A549 (cell line): Measurements from ENCODE around the gene HP. TPM values are rescaled to one million over a fixed set of nuclear protein-coding genes. Genes with fewer than 3 reads are reported as not detected.

Experiments used
- ATAC-seq, 2 experiments: fragments of 200-7000 bp in 1 of 2; fragments of >200 bp in 1 of 2; cut with Nextera tagmentation in 1 of 2; cut with Tn5 transposase in 1 of 2; 3 replicates each; pipeline versions ENCODE4 v1.8.0 to v1.9.1; 2018 to 2020; ENCODE audit warnings: mild to moderate bottlenecking in 1 of 2, moderate library complexity in 1 of 2
- CTCF ChIA-PET: fragments of 300-600 bp; sonication (Branson Sonifier 250); formaldehyde crosslinking; extraction: SDS; loops from one replicate; lab custom pipeline; 2021; ENCODE audit warnings: antibody characterized with exemption, inconsistent platforms; lab: Yijun Ruan, JAX
- POLR2A ChIA-PET: fragments of 350-600 bp; formaldehyde crosslinking; extraction: SDS; loops from one replicate; lab custom pipeline; 2021; ENCODE audit warnings: antibody characterized with exemption, inconsistent platforms; lab: Yijun Ruan, JAX
- DNase-seq, 2 experiments: peaks; one replicate each; pipeline versions ENCODE4 v3.0.0 to v3.0.0-alpha.2; 2011 to 2016; ENCODE audit warnings: low read depth in 1 of 2, low spot score in 1 of 2
- FAIRE-seq: peaks from 2 replicates; lab custom pipeline; 2011; peaks lifted over from hg19 to GRCh38; lab: Jason Lieb, UNC
- H3K27ac ChIP-seq, 2 experiments: fragments of >200 bp; sonication (Bioruptor Twin); formaldehyde crosslinking; 3 replicates each; pipeline ENCODE4 v1.5.1; 2016 to 2017
- H3K4me1 ChIP-seq: fragments of >200 bp; sonication (Bioruptor Twin); formaldehyde crosslinking; 3 replicates; pipeline ENCODE4 v1.6.1; 2016
- H3K4me2 ChIP-seq: fragments of >200 bp; sonication (Bioruptor Twin); formaldehyde crosslinking; 3 replicates; pipeline ENCODE4 v1.6.1; 2016
- H3K4me3 ChIP-seq: fragments of >200 bp; sonication (Bioruptor Twin); formaldehyde crosslinking; 3 replicates; pipeline ENCODE4 v1.5.1; 2016
- H3K9me3 ChIP-seq: fragments of >200 bp; sonication (Bioruptor Twin); formaldehyde crosslinking; 3 replicates; pipeline ENCODE4 v1.6.1; 2016
- BHLHE40 ChIP-seq: IDR thresholded peaks from 2 replicates; pipeline ENCODE4 v1.6.1; 2012; ENCODE audit warnings: low read depth, low read length, inconsistent platforms
- CEBPB ChIP-seq, 2 experiments: fragments of >200 bp in 1 of 2; sonication (Bioruptor Twin) in 1 of 2; formaldehyde crosslinking in 1 of 2; IDR thresholded peaks; 2 replicates each; pipeline ENCODE4 v1.6.1; 2012 to 2016
- CHD4 ChIP-seq: fragments of 200-600 bp; sonication (generic); IDR thresholded peaks from 2 replicates; pipeline ENCODE4 v1.6.1; 2016; ENCODE audit warnings: antibody characterized with exemption, mild to moderate bottlenecking, borderline replicate concordance
- EHMT2 ChIP-seq: fragments of 200-600 bp; sonication (generic); IDR thresholded peaks from 2 replicates; pipeline ENCODE4 v1.6.1; 2016; ENCODE audit warnings: antibody characterized with exemption, low read depth, mild to moderate bottlenecking, moderate library complexity
- EP300 ChIP-seq, 2 experiments: fragments of >200 bp; sonication (Bioruptor Twin); formaldehyde crosslinking; IDR thresholded peaks; 2 replicates in 1 of 2; 3 replicates in 1 of 2; pipeline ENCODE4 v1.6.1; 2016 to 2017
- ESRRA ChIP-seq: fragments of 150-350 bp; IDR thresholded peaks from 2 replicates; pipeline ENCODE4 v1.6.1; 2014; ENCODE audit warnings: mild to moderate bottlenecking, low read length, borderline replicate concordance
- FOXS1 ChIP-seq: fragments of 250-450 bp; sonication (Bioruptor Pico); IDR thresholded peaks from 2 replicates; pipeline ENCODE4 v1.5.0; 2020; ENCODE audit warnings: mild to moderate bottlenecking, moderate library complexity
- GATA3 ChIP-seq: IDR thresholded peaks from 2 replicates; pipeline ENCODE4 v1.6.1; 2012; ENCODE audit warnings: borderline replicate concordance
- HDAC2 ChIP-seq: fragments of 200-600 bp; sonication (generic); IDR thresholded peaks from 2 replicates; pipeline ENCODE4 v1.6.1; 2016
- HOXB5 ChIP-seq: fragments of 250-450 bp; sonication (Bioruptor Pico); IDR thresholded peaks from 2 replicates; pipeline ENCODE4 v1.5.0; 2020; ENCODE audit warnings: mild to moderate bottlenecking, moderate library complexity
- JUNB ChIP-seq: fragments of >200 bp; sonication (Bioruptor Twin); formaldehyde crosslinking; IDR thresholded peaks from 2 replicates; pipeline ENCODE4 v1.6.1; 2016
- KDM5A ChIP-seq: fragments of 200-600 bp; sonication (generic); IDR thresholded peaks from 2 replicates; pipeline ENCODE4 v1.6.1; 2016; ENCODE audit warnings: antibody characterized with exemption, mild to moderate bottlenecking
- MAFK ChIP-seq: fragments of 450-650 bp; IDR thresholded peaks from 2 replicates; pipeline ENCODE4 v1.6.1; 2014; ENCODE audit not compliant: partially characterized antibody
- MAZ ChIP-seq: fragments of 150-350 bp; IDR thresholded peaks from 2 replicates; pipeline ENCODE4 v1.6.1; 2014; ENCODE audit warnings: antibody characterized with exemption, low read depth, low read length, borderline replicate concordance
- MYC ChIP-seq: IDR thresholded peaks from 2 replicates; pipeline ENCODE4 v1.6.1; 2012; ENCODE audit warnings: mild to moderate bottlenecking, inconsistent platforms, low read length, improper control_type of control experiment, borderline replicate concordance
- NFE2L2 ChIP-seq: fragments of 150-350 bp; conservative IDR thresholded peaks from 2 replicates; pipeline ENCODE4 v1.6.1; 2014; ENCODE audit warnings: low read length
- NR3C1 ChIP-seq: fragments of >200 bp; sonication (Bioruptor Twin); formaldehyde crosslinking; IDR thresholded peaks from 3 replicates; pipeline ENCODE4 v1.6.1; 2017
- POLR2AphosphoS2 ChIP-seq: conservative IDR thresholded peaks from 2 replicates; pipeline ENCODE4 v1.6.1; 2012; ENCODE audit warnings: low read length, improper control_type of control experiment, inconsistent platforms
- RFX5 ChIP-seq: fragments of 450-650 bp; IDR thresholded peaks from 2 replicates; pipeline ENCODE4 v1.7.1; 2014; ENCODE audit warnings: antibody characterized with exemption, mild to moderate bottlenecking, moderate library complexity
- SREBF2 ChIP-seq: fragments of 450-650 bp; IDR thresholded peaks from 2 replicates; pipeline ENCODE4 v1.6.1; 2014; ENCODE audit warnings: mild to moderate bottlenecking, moderate library complexity
- TFCP2L1 ChIP-seq: fragments of 250-450 bp; sonication (Bioruptor Pico); IDR thresholded peaks from 2 replicates; pipeline ENCODE4 v1.5.0; 2021; ENCODE audit warnings: mild to moderate bottlenecking
- TP53 ChIP-seq: fragments of 250-450 bp; sonication (Bioruptor Pico); IDR thresholded peaks from 2 replicates; pipeline ENCODE4 v1.5.0; 2021; ENCODE audit warnings: mild to moderate bottlenecking, moderate library complexity
- WGBS: methylation state at CpG from one replicate; pipeline ENCODE4 v1.1.6; 2017; ENCODE audit errors: missing lambda C conversion rate; 5-methylcytosine and 5-hydroxymethylcytosine counted together
- polyA plus RNA-seq, 4 experiments: library from polyadenylated mRNA; depleted of rRNA in 3 of 4; stranded (reverse); fragments of >200 nt; fragmentation: RNase III in 1 of 4; extraction: RNeasy Plus Mini Kit Qiagen cat#74134 plus additional on column Dnase treatment in 1 of 4; gene quantifications; 2 replicates in 3 of 4; 3 replicates in 1 of 4; pipeline ENCODE4 v1.2.3, GENCODE V29; 2011 to 2017
- TF ChIP-seq, protein P1 (sequence below): fragments of 250-450 bp; sonication (Bioruptor Pico); IDR thresholded peaks from 2 replicates; pipeline ENCODE4 v1.5.0; 2020; ENCODE audit warnings: low read depth, mild to moderate bottlenecking, moderate library complexity
- TF ChIP-seq, protein P2 (sequence below): IDR thresholded peaks from 2 replicates; pipeline ENCODE4 v1.6.1; 2012; ENCODE audit warnings: low read depth, borderline replicate concordance
- TF ChIP-seq, protein P3 (sequence below): fragments of 450-650 bp; IDR thresholded peaks from 2 replicates; pipeline ENCODE4 v1.6.1; 2014; ENCODE audit warnings: antibody characterized with exemption
- TF ChIP-seq, protein P4 (sequence below): fragments of 150-350 bp; IDR thresholded peaks from 2 replicates; pipeline ENCODE4 v1.6.1; 2014; ENCODE audit warnings: low read depth, mild to moderate bottlenecking, low read length
- TF ChIP-seq, protein P5 (sequence below): fragments of 200-600 bp; sonication (generic); IDR thresholded peaks from 2 replicates; pipeline ENCODE4 v1.6.1; 2016; ENCODE audit warnings: antibody characterized with exemption, mild to moderate bottlenecking, moderate library complexity

HP gene
- polyA plus RNA-seq, 2 of the 4 experiments (the other 2 are of a cell fraction): 0.23 TPM; not detected in 1

DNA sequence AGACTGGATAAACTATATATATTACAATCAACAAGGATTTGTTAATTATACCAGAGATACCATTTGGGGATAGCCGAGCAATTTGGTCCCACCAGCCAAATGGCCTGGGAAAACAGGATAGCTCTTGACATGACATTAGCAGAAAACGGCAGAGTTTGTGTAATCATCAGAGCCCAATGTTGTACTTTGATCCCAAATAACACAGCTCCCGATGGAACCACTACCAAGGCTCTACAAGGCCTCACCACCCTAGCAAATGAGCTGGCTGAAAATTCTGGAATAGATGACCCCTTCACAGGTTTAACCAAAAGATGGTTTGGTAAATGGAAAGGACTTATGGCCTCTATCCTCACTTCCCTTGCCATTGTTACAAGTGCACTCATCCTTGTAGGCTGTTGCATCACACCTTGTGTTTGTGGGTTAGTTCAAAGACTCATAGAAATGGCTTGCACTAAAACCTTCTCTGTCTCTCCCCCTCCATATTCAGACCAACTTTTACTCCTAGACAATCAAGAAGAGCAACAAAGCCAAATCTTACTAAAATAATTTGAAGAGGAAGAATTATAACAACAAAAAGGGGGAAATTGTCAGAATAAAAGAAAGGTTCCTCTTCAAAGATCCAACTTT lies 29.6 kb downstream of the HP start:
- DNase-seq (no peak), ATAC-seq (no peak), FAIRE-seq (no peak)
- H3K4me3 ChIP-seq: no peak overlapping the region
- H3K9me3 ChIP-seq: peaks cover 11% of the 10 kb centered on the region; the same call in 2 of the 3 replicates
- H3K4me2 ChIP-seq: no peak overlapping the region
- H3K27ac ChIP-seq: no peak overlapping the region
- peaks cover 7% of the 10 kb centered on the region; the same call in 1 of the 3 replicates for H3K4me1 ChIP-seq
- POLR2A ChIA-PET: no interaction called here
- no peak for TF ChIP-seq TFCP2L1 (CRISPR knock-in tag)
- TF ChIP-seq, protein P1, sequence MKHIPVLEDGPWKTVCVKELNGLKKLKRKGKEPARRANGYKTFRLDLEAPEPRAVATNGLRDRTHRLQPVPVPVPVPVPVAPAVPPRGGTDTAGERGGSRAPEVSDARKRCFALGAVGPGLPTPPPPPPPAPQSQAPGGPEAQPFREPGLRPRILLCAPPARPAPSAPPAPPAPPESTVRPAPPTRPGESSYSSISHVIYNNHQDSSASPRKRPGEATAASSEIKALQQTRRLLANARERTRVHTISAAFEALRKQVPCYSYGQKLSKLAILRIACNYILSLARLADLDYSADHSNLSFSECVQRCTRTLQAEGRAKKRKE (CRISPR knock-in tag): no peak
- TF ChIP-seq, protein P2, sequence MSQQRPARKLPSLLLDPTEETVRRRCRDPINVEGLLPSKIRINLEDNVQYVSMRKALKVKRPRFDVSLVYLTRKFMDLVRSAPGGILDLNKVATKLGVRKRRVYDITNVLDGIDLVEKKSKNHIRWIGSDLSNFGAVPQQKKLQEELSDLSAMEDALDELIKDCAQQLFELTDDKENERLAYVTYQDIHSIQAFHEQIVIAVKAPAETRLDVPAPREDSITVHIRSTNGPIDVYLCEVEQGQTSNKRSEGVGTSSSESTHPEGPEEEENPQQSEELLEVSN: no peak
- TF ChIP-seq EP300 (IDR thresholded peaks at IDR 0.05): no peak
- TF ChIP-seq SREBF2: no peak
- TF ChIP-seq HOXB5 (CRISPR knock-in tag): no peak
- TF ChIP-seq, protein P3, sequence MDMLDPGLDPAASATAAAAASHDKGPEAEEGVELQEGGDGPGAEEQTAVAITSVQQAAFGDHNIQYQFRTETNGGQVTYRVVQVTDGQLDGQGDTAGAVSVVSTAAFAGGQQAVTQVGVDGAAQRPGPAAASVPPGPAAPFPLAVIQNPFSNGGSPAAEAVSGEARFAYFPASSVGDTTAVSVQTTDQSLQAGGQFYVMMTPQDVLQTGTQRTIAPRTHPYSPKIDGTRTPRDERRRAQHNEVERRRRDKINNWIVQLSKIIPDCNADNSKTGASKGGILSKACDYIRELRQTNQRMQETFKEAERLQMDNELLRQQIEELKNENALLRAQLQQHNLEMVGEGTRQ: no peak
- TF ChIP-seq ESRRA: no peak
- no peak for TF ChIP-seq CHD4
- TF ChIP-seq RFX5: no peak
- TF ChIP-seq CEBPB (IDR thresholded peaks at IDR 0.05): no peak
- TF ChIP-seq JUNB: no peak
- no peak for TF ChIP-seq EHMT2
- TF ChIP-seq GATA3: no peak
- TF ChIP-seq BHLHE40: no peak
- WGBS: 44% methylated on average over 3 of the region's 3 CpGs
- CTCF ChIA-PET: interaction anchor here (0.8 to 4.5 kb wide), 4 partner anchors 8 to 19 kb away, joined by 3 to 21 read pairs (median 4); no protein-coding TSS in a partner anchor

DNA sequence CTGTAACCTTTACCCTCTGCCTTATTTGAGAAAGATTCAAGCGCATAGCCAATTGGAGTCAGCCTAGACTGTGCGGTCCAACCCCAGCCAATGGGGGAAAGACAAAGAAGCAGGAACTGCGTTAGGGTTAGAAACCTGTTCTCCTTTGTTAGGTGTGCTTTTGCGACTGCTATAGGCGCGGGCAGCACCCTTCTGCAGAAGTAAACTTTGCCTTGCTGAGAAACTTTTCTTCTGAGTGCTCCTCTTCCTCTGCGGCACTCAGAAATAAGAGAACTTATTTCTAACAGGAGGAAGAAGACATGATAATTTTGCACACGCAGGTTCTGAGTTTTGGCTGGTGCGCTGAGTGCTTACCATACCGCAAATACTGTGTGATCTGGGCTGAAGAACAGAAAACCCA lies 30.1 kb downstream of the HP start:
- CTCF ChIA-PET: interaction anchor here (1.6 to 4.5 kb wide), 2 partner anchors 16 to 17 kb away, joined by 6 to 21 read pairs; no protein-coding TSS in a partner anchor
- no peak overlapping the region for H3K4me3 ChIP-seq
- no peak overlapping the region for H3K4me2 ChIP-seq
- H3K27ac ChIP-seq: no peak overlapping the region
- FAIRE-seq (no peak), ATAC-seq (no peak), DNase-seq (no peak)
- WGBS: 95% methylated on average over 10 of the region's 10 CpGs
- POLR2A ChIA-PET: no interaction called here
- TF ChIP-seq HOXB5 (CRISPR knock-in tag): no peak
- TF ChIP-seq KDM5A: no peak
- no peak for TF ChIP-seq CHD4
- no peak for TF ChIP-seq POLR2AphosphoS2
- TF ChIP-seq NFE2L2: no peak
- TF ChIP-seq, protein P4, sequence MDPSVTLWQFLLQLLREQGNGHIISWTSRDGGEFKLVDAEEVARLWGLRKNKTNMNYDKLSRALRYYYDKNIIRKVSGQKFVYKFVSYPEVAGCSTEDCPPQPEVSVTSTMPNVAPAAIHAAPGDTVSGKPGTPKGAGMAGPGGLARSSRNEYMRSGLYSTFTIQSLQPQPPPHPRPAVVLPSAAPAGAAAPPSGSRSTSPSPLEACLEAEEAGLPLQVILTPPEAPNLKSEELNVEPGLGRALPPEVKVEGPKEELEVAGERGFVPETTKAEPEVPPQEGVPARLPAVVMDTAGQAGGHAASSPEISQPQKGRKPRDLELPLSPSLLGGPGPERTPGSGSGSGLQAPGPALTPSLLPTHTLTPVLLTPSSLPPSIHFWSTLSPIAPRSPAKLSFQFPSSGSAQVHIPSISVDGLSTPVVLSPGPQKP: no peak
- TF ChIP-seq, protein P5, sequence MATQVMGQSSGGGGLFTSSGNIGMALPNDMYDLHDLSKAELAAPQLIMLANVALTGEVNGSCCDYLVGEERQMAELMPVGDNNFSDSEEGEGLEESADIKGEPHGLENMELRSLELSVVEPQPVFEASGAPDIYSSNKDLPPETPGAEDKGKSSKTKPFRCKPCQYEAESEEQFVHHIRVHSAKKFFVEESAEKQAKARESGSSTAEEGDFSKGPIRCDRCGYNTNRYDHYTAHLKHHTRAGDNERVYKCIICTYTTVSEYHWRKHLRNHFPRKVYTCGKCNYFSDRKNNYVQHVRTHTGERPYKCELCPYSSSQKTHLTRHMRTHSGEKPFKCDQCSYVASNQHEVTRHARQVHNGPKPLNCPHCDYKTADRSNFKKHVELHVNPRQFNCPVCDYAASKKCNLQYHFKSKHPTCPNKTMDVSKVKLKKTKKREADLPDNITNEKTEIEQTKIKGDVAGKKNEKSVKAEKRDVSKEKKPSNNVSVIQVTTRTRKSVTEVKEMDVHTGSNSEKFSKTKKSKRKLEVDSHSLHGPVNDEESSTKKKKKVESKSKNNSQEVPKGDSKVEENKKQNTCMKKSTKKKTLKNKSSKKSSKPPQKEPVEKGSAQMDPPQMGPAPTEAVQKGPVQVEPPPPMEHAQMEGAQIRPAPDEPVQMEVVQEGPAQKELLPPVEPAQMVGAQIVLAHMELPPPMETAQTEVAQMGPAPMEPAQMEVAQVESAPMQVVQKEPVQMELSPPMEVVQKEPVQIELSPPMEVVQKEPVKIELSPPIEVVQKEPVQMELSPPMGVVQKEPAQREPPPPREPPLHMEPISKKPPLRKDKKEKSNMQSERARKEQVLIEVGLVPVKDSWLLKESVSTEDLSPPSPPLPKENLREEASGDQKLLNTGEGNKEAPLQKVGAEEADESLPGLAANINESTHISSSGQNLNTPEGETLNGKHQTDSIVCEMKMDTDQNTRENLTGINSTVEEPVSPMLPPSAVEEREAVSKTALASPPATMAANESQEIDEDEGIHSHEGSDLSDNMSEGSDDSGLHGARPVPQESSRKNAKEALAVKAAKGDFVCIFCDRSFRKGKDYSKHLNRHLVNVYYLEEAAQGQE: no peak
- no peak for TF ChIP-seq HDAC2
- TF ChIP-seq NR3C1: no peak
- TF ChIP-seq FOXS1: no peak
- no peak for TF ChIP-seq JUNB
- no peak for TF ChIP-seq CEBPB (IDR thresholded peaks at IDR 0.05)
- TF ChIP-seq RFX5: no peak
- no peak for TF ChIP-seq MYC
- no peak for TF ChIP-seq TP53 (CRISPR knock-in tag)
- no peak for TF ChIP-seq EHMT2
- no peak for TF ChIP-seq MAFK
- TF ChIP-seq MAZ: no peak
- no peak for TF ChIP-seq ESRRA
- H3K9me3 ChIP-seq: peaks cover 11% of the 10 kb centered on the region; the same call in 2 of the 3 replicates
- H3K4me1 ChIP-seq: peaks cover 7% of the 10 kb centered on the region; the same call in 1 of the 3 replicates
